ENCODE measurements around the gene MINDY3.
"Not testable (repeated sequence)": the region's sequence is repeated elsewhere in the genome, so short reads cannot be mapped to it uniquely, and the experiment has no call there.

The MINDY3 gene

GRCh38 chr10:15856328-15857015, 3.8 kb downstream of the MINDY3 start:
- no peak for DNase-seq

- no peak for DNase-seq
Measured at GRCh38 chr10:15853800-15854199, 6.5 kb downstream of the MINDY3 start.

- DNase-seq, result no peak
Measured at GRCh38 chr10:15852111-15852557, 8.2 kb downstream of the MINDY3 start.

GRCh38 chr10:15850337-15850978, 9.8 kb downstream of the MINDY3 start:
- not testable (repeated sequence) for DNase-seq

DNA sequence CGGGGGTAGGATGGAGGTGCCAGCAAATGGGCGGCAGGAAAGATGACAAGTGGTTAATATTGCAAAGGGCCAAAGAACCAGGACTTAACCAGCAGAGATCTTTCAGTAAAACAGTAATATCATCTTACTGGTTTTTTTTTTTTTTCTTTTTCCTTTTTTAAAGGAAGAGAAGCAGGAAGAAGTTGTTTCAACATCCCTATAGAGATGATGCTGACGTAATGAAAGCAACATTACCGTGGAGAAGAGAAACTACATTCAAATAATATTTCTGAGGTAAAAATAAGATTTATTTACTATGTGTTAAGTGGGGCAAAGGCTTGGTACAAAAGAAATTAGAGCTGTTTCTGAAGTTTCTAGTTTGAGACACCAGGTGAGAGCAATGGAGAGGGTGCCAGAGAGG, 11.0 kb downstream of the MINDY3 start:
- DNase-seq, result no peak

- DNase-seq, result no peak
Measured at GRCh38 chr10:15847481-15847880, 12.8 kb downstream of the MINDY3 start.

DNA sequence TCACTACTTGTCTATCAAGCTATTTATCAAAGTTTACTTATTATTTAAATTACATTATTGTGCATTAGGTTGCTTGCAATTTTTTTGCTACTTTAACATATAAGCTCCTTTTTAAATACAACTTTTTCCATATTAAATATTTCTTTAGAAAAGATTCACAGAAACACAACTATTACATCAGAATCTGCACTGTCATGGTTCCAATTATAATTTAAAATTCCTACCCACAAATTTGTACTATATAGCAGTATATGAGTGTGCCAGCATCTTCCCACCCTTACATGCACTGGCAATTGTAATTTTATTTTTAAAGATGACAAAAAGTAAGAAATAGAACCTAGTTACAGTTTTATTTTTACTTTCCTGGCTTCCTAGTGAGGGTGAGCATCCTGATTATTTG, 15.8 kb downstream of the MINDY3 start:
- no peak for DNase-seq

- no peak for DNase-seq
Measured at GRCh38 chr10:15843695-15844094, 16.6 kb downstream of the MINDY3 start.

GRCh38 chr10:15842556-15843169, 17.6 kb downstream of the MINDY3 start:
- DNase-seq, result no peak

DNA sequence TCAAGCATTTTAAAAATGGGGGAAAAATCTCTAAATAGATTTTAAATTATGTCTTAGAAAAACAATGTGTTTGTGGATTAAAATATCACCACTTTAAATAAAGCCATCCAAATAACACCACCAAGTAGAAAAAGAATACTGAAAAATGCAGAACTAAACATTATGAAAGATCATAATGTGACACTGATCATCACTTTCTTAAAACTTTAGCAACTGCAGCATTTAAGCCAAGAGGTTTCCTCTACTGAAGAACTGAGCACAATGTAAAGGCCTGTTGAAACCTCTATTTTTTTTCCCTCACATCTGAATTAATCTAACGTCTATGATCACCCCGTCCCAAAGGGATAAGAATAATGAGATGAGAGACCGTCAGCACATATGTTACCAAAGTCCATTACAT, 18.6 kb downstream of the MINDY3 start:
- no peak for DNase-seq

GRCh38 chr10:15836807-15837206, 23.5 kb downstream of the MINDY3 start:
- no peak for DNase-seq

GRCh38 chr10:15829495-15829894, 30.8 kb downstream of the MINDY3 start:
- DNase-seq, result no peak

- no peak for DNase-seq
Measured at GRCh38 chr10:15824498-15824897, 35.8 kb downstream of the MINDY3 start.

DNA sequence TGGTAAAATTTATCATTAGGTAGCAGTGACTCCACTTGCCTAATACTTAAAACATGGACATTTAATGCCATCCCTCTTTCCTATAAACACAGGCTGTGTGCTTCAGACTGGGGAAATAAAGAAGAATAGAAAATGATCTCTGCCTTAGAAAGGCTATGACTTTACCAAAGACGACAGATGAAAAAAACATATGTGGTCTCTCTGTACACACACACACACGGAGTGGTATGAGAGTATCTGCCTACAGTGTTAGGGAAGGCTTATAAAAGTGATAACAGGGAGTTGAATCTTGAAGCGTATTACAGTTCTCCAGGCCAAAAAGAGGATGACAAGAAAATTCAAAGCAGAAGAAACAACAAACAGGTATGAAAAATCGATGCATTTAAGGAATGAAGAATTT, 38.2 kb downstream of the MINDY3 start:
- DNase-seq, result no peak

GRCh38 chr10:15821046-15821683, 39.1 kb downstream of the MINDY3 start:
- no peak for DNase-seq

DNA sequence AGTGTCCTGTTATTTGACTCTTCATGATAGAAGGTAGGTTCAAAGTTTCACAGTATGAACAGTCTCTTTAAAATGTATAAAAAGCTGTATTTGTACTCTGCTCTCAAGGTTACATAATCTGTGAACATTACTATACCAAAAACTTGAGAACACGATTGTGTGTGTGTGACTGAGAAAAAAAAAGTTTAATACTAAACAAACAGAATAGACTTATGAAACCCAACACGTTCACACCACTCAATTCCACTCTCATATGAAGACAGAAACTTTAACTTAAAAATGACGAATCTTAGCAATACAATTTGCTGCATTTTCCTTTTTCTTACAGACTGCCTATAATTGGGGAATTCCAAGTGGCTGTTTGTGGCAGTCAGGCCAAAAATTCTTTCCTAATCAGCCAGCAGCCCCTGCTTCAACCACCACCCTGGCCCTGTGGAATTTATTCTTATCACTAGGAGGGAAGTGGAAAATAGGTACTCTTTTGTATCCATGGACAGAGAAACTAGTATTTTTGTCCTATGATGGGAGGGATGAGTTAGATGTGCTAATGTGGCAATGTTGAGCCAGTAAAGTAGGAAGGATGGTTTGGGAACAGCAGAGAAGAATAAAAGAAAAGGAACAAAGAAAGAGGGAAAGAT, 42.8 kb downstream of the MINDY3 start:
- DNase-seq, result no peak

DNA sequence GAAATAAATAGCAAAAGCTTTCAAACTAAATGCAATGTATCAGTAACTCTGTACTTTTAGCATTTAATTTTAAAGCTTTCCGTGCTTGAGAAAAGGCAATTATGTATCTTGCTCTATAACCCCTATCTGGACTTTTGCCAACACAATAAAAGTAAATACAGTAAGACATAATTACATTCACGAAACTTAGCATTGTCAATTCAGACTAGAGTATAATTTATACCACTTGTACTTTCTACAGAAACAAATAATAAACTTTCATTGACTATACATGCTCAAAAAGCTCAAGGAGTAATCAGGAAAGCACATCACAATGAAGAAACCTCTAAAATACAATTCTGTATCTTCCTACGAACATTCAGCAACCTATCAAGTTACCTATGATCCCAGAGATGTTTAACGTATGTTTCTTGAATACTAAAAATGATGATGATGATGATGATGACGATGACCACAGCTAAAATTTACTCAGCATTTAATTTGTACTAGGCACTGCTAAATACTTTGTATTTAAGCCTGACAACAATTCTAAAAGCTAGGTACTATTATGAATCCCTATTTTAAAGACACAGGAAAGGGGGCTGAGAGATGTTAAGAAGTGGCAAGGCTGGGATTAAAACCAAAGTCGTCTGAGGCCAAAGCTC, 44.9 kb downstream of the MINDY3 start:
- no peak for DNase-seq

- DNase-seq, result no peak
Measured at GRCh38 chr10:15814565-15814964, 45.7 kb downstream of the MINDY3 start.

GRCh38 chr10:15813415-15813814, 46.9 kb downstream of the MINDY3 start:
- no peak for DNase-seq

DNA sequence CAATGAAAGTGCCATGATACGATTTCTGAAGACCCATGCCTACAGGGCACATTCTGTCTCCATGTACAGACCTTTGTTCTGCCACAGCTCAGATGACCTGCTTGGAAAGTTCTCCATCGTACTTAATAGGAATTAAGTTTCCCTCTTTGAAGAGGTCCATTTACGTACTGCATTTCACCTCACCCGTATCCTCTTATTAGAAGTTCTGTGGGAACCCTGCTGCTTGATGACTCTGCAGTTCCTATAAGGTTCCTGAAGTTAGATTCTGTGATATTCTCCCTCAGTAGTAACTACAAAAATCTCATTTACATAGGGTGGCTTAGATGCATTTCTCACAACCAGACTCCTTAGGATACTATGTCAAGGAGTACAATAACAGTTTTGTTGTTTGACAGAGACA, 50.9 kb downstream of the MINDY3 start:
- no peak for DNase-seq

DNA sequence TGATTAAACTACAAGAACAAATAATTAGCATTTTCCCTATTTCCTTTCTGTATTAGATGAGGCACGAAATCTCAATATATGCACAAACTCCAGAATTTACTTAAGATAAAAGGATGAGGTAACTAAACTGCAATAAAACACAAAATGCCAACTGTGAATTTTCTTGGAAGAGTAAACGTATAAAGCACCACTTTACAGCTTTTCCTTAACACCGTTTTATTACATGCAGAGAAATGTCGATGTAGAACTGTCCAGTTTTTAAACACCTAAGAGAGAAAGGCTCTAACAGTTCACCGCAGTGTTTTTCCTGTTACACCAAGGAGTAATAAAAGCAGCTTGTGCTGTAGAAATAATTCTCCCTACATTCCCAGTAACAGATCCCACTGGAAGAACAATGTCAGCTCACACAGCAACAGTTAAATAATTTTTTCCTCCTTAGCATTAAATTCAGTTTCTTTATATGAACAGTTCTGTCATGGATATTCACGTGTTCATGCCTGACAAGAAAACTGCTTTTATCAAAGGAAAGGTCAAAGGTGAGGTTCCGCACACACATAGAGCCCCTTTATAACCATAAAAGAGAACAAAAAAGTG, 52.0 kb downstream of the MINDY3 start:
- DNase-seq, result no peak

GRCh38 chr10:15805395-15806058, 54.8 kb downstream of the MINDY3 start:
- no peak for DNase-seq
